Measurements from ENCODE around the gene MANEA. TPM values are rescaled to one million over a fixed set of nuclear protein-coding genes. Genes with fewer than 3 reads are reported as not detected.

Gene MANEA
- 9.9 and 12.9 TPM in 2 replicates for total RNA-seq

GRCh38 chr6:95577304-95578105 is at the start of gene MANEA:
Gene MANEA (plus strand): TSS chr6:95577535. CDS start chr6:95586440, 8,905 bp downstream.

